Endothelial cell of umbilical vein (primary cell): ENCODE data around the gene TAF6.

ENCODE experiments used
- MYC ChIP-seq: IDR thresholded peaks from one replicate; pipeline ENCODE4 v1.6.1; 2011; ENCODE audit warnings: mild to moderate bottlenecking, low read depth, low read length
- POLR2AphosphoS5 ChIP-seq: IDR thresholded peaks from 2 replicates; pipeline ENCODE4 v1.6.1; 2012; ENCODE audit warnings: low read depth, mild to moderate bottlenecking, control low read depth, low read length, moderate library complexity; ENCODE audit not compliant: insufficient read depth

DNA sequence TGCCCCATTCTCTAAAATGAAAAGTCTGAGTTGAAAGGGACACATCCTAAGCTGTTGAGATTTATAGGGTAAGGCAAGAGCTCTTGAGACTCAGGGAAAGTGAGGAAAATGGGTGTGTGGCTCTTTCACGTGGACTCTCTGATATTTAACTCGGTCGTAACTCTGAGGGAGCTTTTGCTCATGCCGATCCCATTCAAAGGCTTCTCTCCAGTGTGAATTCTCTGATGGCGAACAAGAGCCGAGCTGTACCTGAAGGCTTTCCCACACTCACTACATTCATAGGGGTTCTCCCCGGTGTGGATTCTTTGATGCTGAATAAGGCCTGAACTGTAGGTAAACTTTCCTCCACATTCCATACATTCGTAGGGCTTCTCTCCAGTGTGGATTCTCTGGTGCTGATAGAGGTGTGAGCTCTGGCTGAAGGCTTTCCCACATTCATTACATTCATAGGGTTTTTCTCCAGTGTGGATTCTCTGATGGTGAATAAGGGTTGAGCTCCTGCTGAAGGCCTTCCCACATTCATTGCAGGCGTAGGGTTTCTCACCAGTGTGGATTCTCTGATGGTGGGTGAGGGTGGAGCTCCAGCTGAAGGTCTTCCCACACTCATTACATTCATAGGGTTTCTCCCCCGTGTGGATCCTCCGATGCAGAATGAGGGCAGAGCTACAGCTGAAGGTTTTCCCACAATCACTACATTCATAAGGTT lies 48.0 kb downstream of the TAF6 start:
- TF ChIP-seq POLR2AphosphoS5 = no peak
- no peak for TF ChIP-seq MYC
